KMS-11 (cell line): Measurements from ENCODE around the gene CAPZB.

Experiments
- H2AFZ ChIP-seq: fragments of 200-600 bp; sonication (generic); 2 replicates; pipeline ENCODE4 v1.6.1; 2016; ENCODE audit warnings: antibody characterized with exemption, mixed run types, low read depth
- H3K27ac ChIP-seq: fragments of 200-600 bp; sonication (generic); 2 replicates; pipeline ENCODE4 v1.6.1; 2016; ENCODE audit warnings: mild to moderate bottlenecking, mixed run types
- H3K27me3 ChIP-seq: fragments of 200-600 bp; sonication (generic); 2 replicates; pipeline ENCODE4 v1.6.1; 2017; ENCODE audit warnings: mild to moderate bottlenecking, low read depth, mixed run types, moderate library complexity; ENCODE audit not compliant: insufficient read depth
- H3K36me3 ChIP-seq: fragments of 200-600 bp; sonication (generic); 2 replicates; pipeline ENCODE4 v1.6.1; 2017; ENCODE audit warnings: mild to moderate bottlenecking, mixed run types; ENCODE audit not compliant: insufficient read depth
- H3K4me1 ChIP-seq: fragments of 200-600 bp; sonication (generic); 2 replicates; pipeline ENCODE4 v1.6.1; 2016; ENCODE audit warnings: mild to moderate bottlenecking, low read depth, mixed run types; ENCODE audit not compliant: poor library complexity, severe bottlenecking
- H3K4me2 ChIP-seq: fragments of 200-600 bp; sonication (generic); 2 replicates; pipeline ENCODE4 v1.7.0; 2016; ENCODE audit warnings: mild to moderate bottlenecking, mixed run types
- H3K4me3 ChIP-seq: fragments of 200-600 bp; sonication (generic); IDR thresholded peaks from 2 replicates; pipeline ENCODE4 v1.6.1; 2017; ENCODE audit warnings: low read depth, low read length, mixed read lengths; ENCODE audit not compliant: insufficient read depth
- H3K79me2 ChIP-seq: fragments of 200-600 bp; sonication (generic); 2 replicates; pipeline ENCODE4 v1.6.1; 2016; ENCODE audit warnings: low read depth, mixed run types; ENCODE audit not compliant: insufficient read depth
- H3K9ac ChIP-seq: fragments of 200-600 bp; sonication (generic); 2 replicates; pipeline ENCODE4 v1.6.1; 2016; ENCODE audit warnings: mild to moderate bottlenecking, mixed run types
- H4K20me1 ChIP-seq: fragments of 200-600 bp; sonication (generic); 2 replicates; pipeline ENCODE4 v1.6.1; 2016; ENCODE audit warnings: mild to moderate bottlenecking, mixed run types; ENCODE audit not compliant: insufficient read depth
- TF ChIP-seq, protein P1 (sequence below): fragments of 200-600 bp; sonication (generic); conservative IDR thresholded peaks from 2 replicates; pipeline ENCODE4 v1.6.1; 2017; ENCODE audit warnings: low read depth, mild to moderate bottlenecking, antibody characterized with exemption, low read length, moderate library complexity, mixed read lengths

Gene CAPZB

GRCh38 chr1:19398309-19398760, 87.0 kb downstream of the CAPZB start:
- H3K9ac ChIP-seq, result no peak overlapping the region
- no peaks in the 10 kb centered on the region for H3K27me3 ChIP-seq
- H3K4me1 ChIP-seq, result no peaks in the 10 kb centered on the region
- H3K4me2 ChIP-seq, result no peak overlapping the region
- no peaks in the 10 kb centered on the region for H4K20me1 ChIP-seq
- H3K4me3 ChIP-seq, result no peak overlapping the region
- no peak overlapping the region for H3K27ac ChIP-seq
- TF ChIP-seq, protein P1, sequence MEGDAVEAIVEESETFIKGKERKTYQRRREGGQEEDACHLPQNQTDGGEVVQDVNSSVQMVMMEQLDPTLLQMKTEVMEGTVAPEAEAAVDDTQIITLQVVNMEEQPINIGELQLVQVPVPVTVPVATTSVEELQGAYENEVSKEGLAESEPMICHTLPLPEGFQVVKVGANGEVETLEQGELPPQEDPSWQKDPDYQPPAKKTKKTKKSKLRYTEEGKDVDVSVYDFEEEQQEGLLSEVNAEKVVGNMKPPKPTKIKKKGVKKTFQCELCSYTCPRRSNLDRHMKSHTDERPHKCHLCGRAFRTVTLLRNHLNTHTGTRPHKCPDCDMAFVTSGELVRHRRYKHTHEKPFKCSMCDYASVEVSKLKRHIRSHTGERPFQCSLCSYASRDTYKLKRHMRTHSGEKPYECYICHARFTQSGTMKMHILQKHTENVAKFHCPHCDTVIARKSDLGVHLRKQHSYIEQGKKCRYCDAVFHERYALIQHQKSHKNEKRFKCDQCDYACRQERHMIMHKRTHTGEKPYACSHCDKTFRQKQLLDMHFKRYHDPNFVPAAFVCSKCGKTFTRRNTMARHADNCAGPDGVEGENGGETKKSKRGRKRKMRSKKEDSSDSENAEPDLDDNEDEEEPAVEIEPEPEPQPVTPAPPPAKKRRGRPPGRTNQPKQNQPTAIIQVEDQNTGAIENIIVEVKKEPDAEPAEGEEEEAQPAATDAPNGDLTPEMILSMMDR, result no peak
- H2AFZ ChIP-seq, result no peak overlapping the region
- no peaks in the 10 kb centered on the region for H3K36me3 ChIP-seq
- H3K79me2 ChIP-seq, result no peaks in the 10 kb centered on the region

DNA sequence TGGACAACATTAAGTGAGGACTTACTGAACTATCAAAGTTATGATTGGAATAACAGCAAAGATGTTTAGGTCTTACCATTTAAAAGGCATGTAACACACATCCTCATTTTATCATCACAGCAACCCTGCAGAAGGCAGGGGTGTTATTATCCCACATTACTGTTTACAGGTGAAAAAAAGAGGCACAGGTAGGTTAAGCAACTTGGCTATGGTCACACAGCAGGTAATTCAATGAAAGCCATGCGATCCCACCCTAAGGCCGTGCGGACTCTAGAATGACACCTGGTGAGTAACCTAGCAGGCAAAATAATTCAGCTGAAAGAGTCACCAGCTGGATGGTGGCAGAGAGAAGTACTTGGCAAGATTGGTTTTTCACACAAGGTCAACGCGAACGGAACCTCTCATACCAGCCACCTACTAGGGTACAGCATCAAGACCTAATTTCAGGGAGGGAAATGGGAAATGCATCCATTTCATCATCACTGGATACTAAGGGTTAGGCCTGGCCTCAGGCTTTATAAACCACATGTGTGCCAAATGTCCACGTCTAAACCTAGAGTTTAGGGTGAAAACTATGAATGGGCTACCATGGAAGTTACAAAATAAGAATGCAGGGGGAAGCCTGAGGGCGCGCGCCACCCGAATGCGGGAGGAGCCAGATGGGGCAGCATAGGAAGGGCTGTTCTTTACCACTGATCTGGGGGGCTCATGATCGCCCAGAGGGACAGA, 88.0 kb downstream of the CAPZB start:
- no peaks in the 10 kb centered on the region for H3K79me2 ChIP-seq
- no peaks in the 10 kb centered on the region for H3K27me3 ChIP-seq
- no peak overlapping the region for H2AFZ ChIP-seq
- TF ChIP-seq, protein P1, result no peak
- no peaks in the 10 kb centered on the region for H3K36me3 ChIP-seq
- no peak overlapping the region for H3K4me2 ChIP-seq
- no peaks in the 10 kb centered on the region for H3K4me1 ChIP-seq
- no peaks in the 10 kb centered on the region for H4K20me1 ChIP-seq
- no peak overlapping the region for H3K4me3 ChIP-seq
- H3K9ac ChIP-seq, result no peak overlapping the region
- H3K27ac ChIP-seq, result no peak overlapping the region

GRCh38 chr1:19396280-19396679, 89.1 kb downstream of the CAPZB start:
- Histone ChIP-seq H4K20me1 (no peaks in the 10 kb centered on the region), H3K4me3 (no peak overlapping the region), H3K36me3 (no peaks in the 10 kb centered on the region), H3K4me2 (no peak overlapping the region), H3K79me2 (no peaks in the 10 kb centered on the region), H3K27me3 (no peaks in the 10 kb centered on the region), H2AFZ (no peak overlapping the region), H3K9ac (no peak overlapping the region), H3K4me1 (no peaks in the 10 kb centered on the region), H3K27ac (no peak overlapping the region)
- TF ChIP-seq, protein P1, result no peak

GRCh38 chr1:19395678-19396192, 89.6 kb downstream of the CAPZB start:
- Histone ChIP-seq H3K36me3 (no peaks in the 10 kb centered on the region), H3K9ac (no peak overlapping the region), H3K27ac (no peak overlapping the region), H3K4me1 (no peaks in the 10 kb centered on the region), H4K20me1 (no peaks in the 10 kb centered on the region), H3K27me3 (no peaks in the 10 kb centered on the region), H3K79me2 (no peaks in the 10 kb centered on the region), H3K4me3 (no peak overlapping the region), H2AFZ (no peak overlapping the region), H3K4me2 (no peak overlapping the region)
- TF ChIP-seq, protein P1, result no peak
